Stimulated activated CD8-positive, alpha-beta memory T cell treated with anti-CD3 and anti-CD28 coated beads, Interleukin-12 subunit alpha, Interleukin-12 subunit beta, amount 100 ng/mL, for 24 hours (primary cell): Measurements from ENCODE around the gene QRICH1.
"Not testable (repeated sequence)": the region's sequence is repeated elsewhere in the genome, so short reads cannot be mapped to it uniquely, and the experiment has no call there.

Source experiments
- DNase-seq: peaks from one replicate; pipeline ENCODE4 v3.0.0-alpha.2; 2020; ENCODE audit errors: extremely low read depth

The QRICH1 gene

GRCh38 chr3:49017229-49017970 is 76.5 kb downstream of the QRICH1 start:
- no peak for DNase-seq

DNA sequence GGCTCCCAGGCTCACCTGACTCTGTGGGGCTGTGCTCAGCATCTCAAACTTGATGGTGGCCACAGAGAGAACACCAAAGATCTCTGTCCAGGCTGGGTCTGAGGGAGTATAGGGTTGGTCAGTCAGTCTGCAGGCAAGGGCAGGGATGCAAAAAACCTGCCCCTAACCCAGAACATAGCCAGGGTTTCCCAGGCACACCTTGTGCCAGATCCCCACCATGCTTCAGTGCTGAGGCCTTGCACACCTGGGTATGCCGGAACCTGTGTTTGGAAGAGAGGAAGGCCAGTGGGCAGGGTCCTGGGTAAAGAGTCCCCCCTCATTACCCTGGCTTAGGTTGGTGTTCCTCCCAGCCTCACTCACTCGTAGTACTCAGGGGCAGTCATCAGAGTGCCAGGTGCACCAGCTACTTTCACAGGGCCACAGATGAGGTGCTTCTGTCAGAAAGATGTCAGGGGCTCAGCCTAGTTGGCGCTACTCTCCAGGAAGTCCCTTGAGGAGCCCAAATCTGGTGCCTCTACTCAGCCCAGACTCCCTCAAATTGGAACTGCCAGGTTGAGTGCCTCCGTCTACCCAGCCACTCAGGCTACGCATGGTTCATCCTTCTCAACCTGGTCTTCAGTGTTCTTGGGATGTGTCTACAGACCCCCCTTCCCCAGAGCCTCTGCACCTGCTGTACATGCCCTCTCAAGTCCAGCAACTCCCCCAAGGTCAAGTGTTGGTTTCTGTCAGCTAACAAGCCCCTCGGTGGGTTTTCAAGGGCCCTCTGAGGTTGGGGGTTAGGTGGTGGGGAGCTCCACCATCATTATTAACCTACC is 77.2 kb downstream of the QRICH1 start:
- DNase-seq = no peak

DNA sequence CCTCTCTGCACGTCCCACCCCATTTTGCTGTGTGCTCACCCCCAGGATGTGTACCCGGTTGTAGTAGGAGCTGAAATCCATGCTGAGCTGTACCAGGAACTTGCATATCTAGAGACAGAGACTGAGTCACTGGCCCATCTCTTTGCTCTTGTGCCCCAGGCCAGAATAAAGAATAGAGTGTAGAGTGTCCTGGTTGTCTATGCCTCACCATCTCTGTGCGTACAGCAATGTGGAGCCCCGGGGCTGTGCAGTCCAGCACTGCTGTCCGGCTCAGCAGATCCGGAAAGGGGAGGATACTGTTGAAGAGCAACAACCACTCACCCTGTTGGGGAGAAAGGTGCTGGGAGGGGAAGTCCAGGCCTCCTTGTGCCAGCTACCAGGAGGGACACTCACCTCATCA is 78.1 kb downstream of the QRICH1 start:
- DNase-seq = no peak

DNA sequence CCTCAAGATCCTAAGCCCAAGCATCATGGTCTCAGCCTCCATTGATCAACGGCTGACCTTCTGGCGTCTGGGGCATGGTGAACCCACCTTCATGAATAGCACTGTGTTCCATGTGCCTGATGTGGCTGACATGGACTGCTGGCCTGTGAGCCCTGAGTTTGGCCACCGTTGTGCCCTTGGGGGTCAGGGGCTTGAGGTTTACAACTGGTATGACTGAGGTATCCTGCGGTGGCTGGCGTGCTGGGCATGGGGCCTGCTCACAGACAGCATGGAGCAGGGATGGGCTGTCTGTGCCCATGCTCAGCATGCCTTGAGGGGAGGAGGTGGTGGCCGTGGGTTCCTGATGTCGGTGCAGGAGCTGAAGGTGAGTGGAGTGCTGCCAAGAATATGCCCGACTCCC is 78.8 kb downstream of the QRICH1 start:
- no peak for DNase-seq

- no peak for DNase-seq
Measured at GRCh38 chr3:49013738-49014660, 79.9 kb downstream of the QRICH1 start.

GRCh38 chr3:49013113-49013737 is 80.6 kb downstream of the QRICH1 start:
- no peak for DNase-seq

- no peak for DNase-seq
Measured at GRCh38 chr3:49012441-49013017, 81.3 kb downstream of the QRICH1 start.

DNA sequence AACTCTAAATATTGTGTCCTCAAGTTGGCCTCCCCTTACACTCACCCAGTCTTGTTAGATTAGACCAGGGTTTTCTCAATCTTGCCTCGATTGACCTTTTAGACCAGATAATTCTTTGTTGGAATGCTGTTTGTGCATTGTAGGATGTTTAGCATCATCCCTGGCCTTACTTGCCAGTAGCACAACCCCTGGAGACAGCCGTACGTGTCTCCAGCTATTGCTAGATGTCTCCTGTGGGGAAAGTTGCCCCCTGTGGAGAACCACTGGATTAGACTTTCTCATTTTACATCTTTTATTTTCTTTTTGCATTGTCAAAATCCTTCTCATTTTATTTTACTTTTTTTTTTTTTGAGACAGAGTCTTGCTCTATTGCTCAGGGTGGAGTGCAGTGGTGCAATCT is 84.5 kb downstream of the QRICH1 start:
- no peak for DNase-seq

DNA sequence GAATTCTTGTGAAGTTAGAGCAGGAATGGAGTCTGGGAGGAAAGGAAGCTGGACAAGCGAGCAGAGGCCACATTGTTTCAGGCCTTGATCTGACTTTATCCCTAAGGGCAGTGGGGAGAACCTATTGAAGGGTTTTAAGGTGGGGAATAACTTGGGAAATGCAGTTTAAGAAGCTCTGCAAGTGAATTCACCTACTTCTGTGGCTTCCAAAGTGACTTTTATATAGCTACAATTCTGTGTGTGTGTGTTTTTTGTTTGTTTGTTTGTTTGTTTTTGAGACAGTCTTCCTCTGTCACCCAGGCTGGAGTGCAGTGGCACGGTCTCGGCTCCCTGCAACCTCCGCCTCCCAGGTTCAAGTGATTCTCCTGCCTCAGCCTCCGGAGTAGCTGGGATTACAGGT is 85.2 kb downstream of the QRICH1 start:
- DNase-seq = not testable (repeated sequence)

DNA sequence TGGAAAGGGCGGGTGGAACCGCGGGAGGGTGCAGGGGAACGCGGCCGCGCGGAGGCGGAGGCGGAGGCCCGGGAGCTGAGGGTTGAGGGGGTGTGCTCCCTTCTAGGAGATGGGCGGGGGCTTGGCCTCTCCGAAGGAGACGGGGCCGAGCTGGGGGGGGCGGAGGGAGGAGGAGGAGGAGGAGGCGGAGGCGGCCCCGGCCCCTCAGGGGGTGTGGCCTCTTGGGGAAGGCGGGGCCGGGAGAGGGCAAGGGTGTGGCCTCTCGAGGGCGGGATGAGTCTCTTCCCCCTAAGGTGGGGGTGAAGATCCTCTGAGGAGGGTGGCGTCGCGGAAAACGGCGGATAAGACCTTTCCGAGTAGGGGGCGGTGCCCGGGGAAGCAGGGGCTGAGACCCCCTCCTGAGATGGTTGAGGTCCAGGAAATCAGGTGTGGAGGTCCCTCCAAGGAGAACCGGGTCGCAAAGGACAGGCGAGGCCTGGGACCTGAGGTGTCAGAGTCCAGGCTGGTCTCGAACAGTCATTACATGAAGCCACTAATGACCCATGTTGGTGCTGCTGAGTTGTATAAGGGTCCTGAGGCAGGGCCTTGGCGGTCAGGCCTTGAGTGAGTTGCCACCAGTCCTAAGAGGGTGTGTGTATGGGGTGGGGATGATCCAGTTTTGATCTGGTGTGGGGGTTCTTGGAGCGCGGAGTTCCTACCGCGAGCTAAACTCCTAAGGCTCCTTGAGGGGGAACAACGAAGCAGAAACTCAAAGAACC is 85.9 kb downstream of the QRICH1 start:
- DNase-seq = peak; percentile 69

- peak; percentile 91 for DNase-seq
Measured at GRCh38 chr3:49007068-49007770, 86.7 kb downstream of the QRICH1 start, which contains the start of gene WDR6. Gene WDR6 (plus strand): TSS chr3:49007391. CDS start chr3:49007432, 41 bp downstream.

- DNase-seq = no peak
Measured at GRCh38 chr3:49006408-49007067, 87.3 kb downstream of the QRICH1 start.

DNA sequence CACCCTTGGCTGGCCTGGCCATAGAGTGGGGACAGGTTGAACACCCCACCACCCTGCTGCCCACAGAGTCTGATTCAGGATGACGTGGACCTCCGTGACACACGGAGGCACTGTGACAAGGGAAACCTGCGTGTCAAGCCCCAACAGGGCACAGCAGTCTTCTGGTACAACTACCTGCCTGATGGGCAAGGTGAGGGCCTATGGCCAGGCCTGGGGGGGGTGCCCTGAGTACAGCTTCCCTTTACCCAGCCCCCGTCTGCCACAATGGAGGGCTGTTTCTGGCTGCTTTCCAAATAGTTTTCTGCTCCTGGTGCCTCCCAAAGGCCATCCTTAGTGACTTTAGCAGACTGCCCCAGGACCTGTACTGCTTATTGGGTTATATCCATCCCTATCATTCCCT is 87.9 kb downstream of the QRICH1 start:
- no peak for DNase-seq

DNA sequence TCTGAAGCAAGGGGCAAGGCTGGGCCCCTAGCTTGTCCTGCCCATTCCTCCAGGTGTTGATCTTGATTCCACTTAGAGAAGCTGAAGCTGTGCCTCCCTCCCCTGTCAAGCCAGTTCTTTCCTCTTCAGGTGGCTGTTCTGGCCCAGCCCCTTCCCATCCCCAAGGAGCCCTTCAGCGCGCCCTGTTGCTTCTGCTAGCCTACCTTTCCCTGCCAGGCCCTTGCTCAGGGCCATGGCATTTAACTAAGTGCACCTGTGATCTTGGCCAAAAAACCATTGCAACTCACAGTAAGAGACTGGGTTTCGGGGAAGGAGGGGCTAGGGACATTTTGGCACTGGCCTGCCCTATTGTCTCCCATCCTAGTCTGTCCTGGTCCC is 88.6 kb downstream of the QRICH1 start:
- no peak for DNase-seq

DNA sequence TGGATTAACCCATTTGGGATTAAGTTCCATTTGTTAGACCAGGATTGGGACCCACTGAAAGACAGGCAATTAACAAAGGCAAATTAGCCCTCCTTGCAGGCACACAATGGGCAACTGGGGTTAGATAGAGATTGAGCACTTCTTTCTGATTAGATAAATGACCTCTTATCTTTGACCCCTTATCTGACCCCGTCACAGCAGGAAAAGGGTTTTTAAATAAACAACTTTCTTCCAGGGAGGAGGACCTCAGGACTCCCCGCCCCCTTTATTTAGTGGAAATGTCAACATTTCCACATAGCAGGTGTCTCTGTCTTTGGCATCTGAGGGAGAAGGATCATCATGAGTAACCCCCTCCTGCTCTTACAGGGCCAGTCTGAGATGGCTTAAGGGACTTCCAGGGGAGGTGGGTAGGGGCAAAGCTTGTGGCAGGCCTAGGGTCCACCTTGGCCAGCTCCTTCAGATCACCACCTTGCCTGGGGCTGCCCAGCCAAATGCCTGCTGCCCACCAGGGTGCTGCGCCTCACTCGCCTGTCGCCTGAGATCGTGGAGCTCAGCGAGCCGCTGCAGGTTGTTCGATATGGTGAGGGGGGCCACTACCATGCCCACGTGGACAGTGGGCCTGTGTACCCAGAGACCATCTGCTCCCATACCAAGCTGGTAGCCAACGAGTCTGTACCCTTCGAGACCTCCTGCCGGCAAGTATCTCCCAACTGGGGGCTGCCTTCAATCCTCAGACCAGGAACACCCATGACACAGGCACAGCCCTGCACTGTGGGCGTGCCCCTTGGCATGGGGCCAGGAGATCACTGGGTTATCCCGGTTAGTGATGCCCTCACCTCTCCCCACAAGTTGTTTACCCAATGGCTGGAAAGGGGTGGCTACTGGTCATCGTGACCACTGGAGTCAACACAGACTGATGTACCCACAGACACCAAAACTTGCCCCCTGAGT is 89.2 kb downstream of the QRICH1 start:
- DNase-seq = no peak

- DNase-seq = no peak
Measured at GRCh38 chr3:49001155-49001554, 92.7 kb downstream of the QRICH1 start.

- DNase-seq = no peak
Measured at GRCh38 chr3:48999085-48999858, 94.6 kb downstream of the QRICH1 start.
